K562 (cell line): ENCODE measurements around the gene CPE. TPM values are rescaled to one million over a fixed set of nuclear protein-coding genes. Genes with fewer than 3 reads are reported as not detected.

Source experiments
- ATAC-seq: fragments of 200-7000 bp; cut with Tn5 transposase; 3 replicates; pipeline ENCODE4 v1.9.1; 2020; ENCODE audit warnings: moderate library complexity
- BruUV-seq: library from RNA; stranded (reverse); fragments of 400-500 nt; replicated peaks from 2 replicates; lab custom pipeline; 2021; lab: Mats Ljungman, UMichigan
- CTCF ChIA-PET: fragments of 300-600 bp; formaldehyde crosslinking; extraction: SDS; loops from one replicate; lab custom pipeline; 2021; ENCODE audit warnings: low intra/inter-chr PET ratio; lab: Yijun Ruan, JAX
- POLR2A ChIA-PET: fragments of 300-600, 350-650 bp; sonication (Branson Sonifier 250); formaldehyde crosslinking; extraction: SDS; loops from one replicate; lab custom pipeline; 2021; ENCODE audit warnings: antibody characterized with exemption, inconsistent platforms; lab: Yijun Ruan, JAX
- DNase-seq, 4 experiments: peaks; one replicate each; pipeline versions ENCODE4 v3.0.0 to v3.0.0-alpha.2; 2011 to 2018; ENCODE audit warnings: low spot score in 3 of 4, mixed read lengths in 3 of 4; ENCODE audit errors: extremely low read depth in 1 of 4
- FAIRE-seq: peaks from 2 replicates; lab custom pipeline; 2011; peaks lifted over from hg19 to GRCh38; lab: Jason Lieb, UNC
- H2AFZ ChIP-seq: 2 replicates; pipeline ENCODE4 v1.6.0; 2011; ENCODE audit warnings: low read depth, low read length, control low read depth, inconsistent platforms
- H3K27ac ChIP-seq: fragments of 200-600 bp; 3 replicates; pipeline ENCODE4 v1.8.0; 2011; ENCODE audit warnings: low read depth, mild to moderate bottlenecking, control low read depth, inconsistent platforms, low read length, moderate library complexity, mixed read lengths; ENCODE audit errors: extremely low read depth
- H3K27me3 ChIP-seq, 2 experiments: fragments of 300-600 bp in 1 of 2; 2 replicates in 1 of 2; 3 replicates in 1 of 2; pipeline versions ENCODE4 v1.6.0 to v1.8.0; 2011; ENCODE audit warnings: inconsistent platforms in 2 of 2, low read length in 2 of 2, mild to moderate bottlenecking in 1 of 2, mixed read lengths in 1 of 2, moderate library complexity in 1 of 2; ENCODE audit not compliant: control insufficient read depth in 2 of 2, insufficient read depth in 2 of 2
- H3K36me3 ChIP-seq: fragments of 300-600 bp; 3 replicates; pipeline ENCODE4 v1.8.0; 2011; ENCODE audit warnings: mild to moderate bottlenecking, low read length, inconsistent platforms; ENCODE audit not compliant: control insufficient read depth, insufficient read depth
- H3K4me1 ChIP-seq, 2 experiments: fragments of 200-600 bp in 1 of 2; replicated peaks in 1 of 2; 2 replicates in 1 of 2; 3 replicates in 1 of 2; pipeline versions ENCODE4 v1.5.1 to v1.8.0; 2011; ENCODE audit warnings: inconsistent platforms in 2 of 2, low read length in 2 of 2, mild to moderate bottlenecking in 1 of 2, mixed read lengths in 1 of 2, moderate library complexity in 1 of 2; ENCODE audit not compliant: control insufficient read depth in 2 of 2, insufficient read depth in 2 of 2
- H3K4me2 ChIP-seq: 2 replicates; pipeline ENCODE4 v1.6.1; 2011; ENCODE audit warnings: low read length, control low read depth, inconsistent platforms, mixed read lengths; ENCODE audit not compliant: insufficient read depth
- H3K4me3 ChIP-seq: fragments of 200-600 bp; sonication (generic), shearing (Covaris generic); 2 replicates; pipeline ENCODE4 v1.5.1; 2016; ENCODE audit warnings: control low read depth, inconsistent platforms
- H3K79me2 ChIP-seq: fragments of 200-600 bp; 3 replicates; pipeline ENCODE4 v1.8.0; 2011; ENCODE audit warnings: low read length, inconsistent platforms; ENCODE audit not compliant: control insufficient read depth, insufficient read depth
- H3K9ac ChIP-seq, 2 experiments: 2 replicates each; pipeline versions ENCODE4 v1.6.0 to v1.6.1; 2011; ENCODE audit warnings: low read depth in 2 of 2, low read length in 2 of 2, control low read depth in 1 of 2, inconsistent platforms in 1 of 2, mild to moderate bottlenecking in 1 of 2, mixed read lengths in 1 of 2; ENCODE audit not compliant: insufficient read depth in 1 of 2
- H3K9me1 ChIP-seq: one replicate; pipeline ENCODE4 v1.6.0; 2011; ENCODE audit warnings: inconsistent platforms, mild to moderate bottlenecking, low read length, moderate library complexity; ENCODE audit not compliant: control insufficient read depth, insufficient read depth
- H3K9me3 ChIP-seq: replicated peaks from 2 replicates; pipeline ENCODE4 v1.5.1; 2011; ENCODE audit warnings: low read depth, low read length, inconsistent platforms; ENCODE audit not compliant: control insufficient read depth, insufficient read depth
- H4K20me1 ChIP-seq: replicated peaks from 2 replicates; pipeline ENCODE4 v1.6.1; 2011; ENCODE audit warnings: low read length, inconsistent platforms, mixed read lengths; ENCODE audit not compliant: control insufficient read depth, insufficient read depth
- HDAC1 ChIP-seq, 2 experiments: fragments of 450-650 bp; IDR thresholded peaks; 2 replicates each; pipeline ENCODE4 v1.6.1; 2016 to 2017; ENCODE audit warnings: inconsistent platforms in 1 of 2, mild to moderate bottlenecking in 1 of 2, moderate library complexity in 1 of 2
- HMBOX1 ChIP-seq: sonication (generic); IDR thresholded peaks from 2 replicates; pipeline ENCODE4 v1.6.1; 2016
- NFIC ChIP-seq: fragments of 450-650 bp; IDR thresholded peaks from 2 replicates; pipeline ENCODE4 v1.6.1; 2017; ENCODE audit warnings: mild to moderate bottlenecking, inconsistent platforms
- TFAP4 ChIP-seq: sonication (generic); formaldehyde crosslinking; IDR thresholded peaks from 2 replicates; pipeline ENCODE4 v1.8.0; 2022; ENCODE audit warnings: missing genetic modification reagents, mild to moderate bottlenecking, moderate library complexity, borderline replicate concordance
- ZNF311 ChIP-seq: fragments of 250-450 bp; sonication (Bioruptor Pico); IDR thresholded peaks from 2 replicates; pipeline ENCODE4 v1.4.0; 2020; ENCODE audit warnings: mild to moderate bottlenecking, moderate library complexity
- ZNF316 ChIP-seq: fragments of 450-650 bp; IDR thresholded peaks from 2 replicates; pipeline ENCODE4 v1.6.1; 2016
- WGBS: fragments of 100-300 bp; shearing (Covaris generic); methylation state at CpG from one replicate; pipeline ENCODE4 v1.1.6; 2016; ENCODE audit warnings: low coverage, mixed read lengths; ENCODE audit not compliant: insufficient coverage; ENCODE audit errors: missing lambda C conversion rate; 5-methylcytosine and 5-hydroxymethylcytosine counted together
- in situ Hi-C: fragments of 300-500 bp; cut with MboI; formaldehyde crosslinking; loops from 4 replicates; pipeline ENCODE4 v1.15.0; 2018; ENCODE audit warnings: inconsistent platforms, mixed read lengths
- intact Hi-C: fragments of 100-400 bp; cut with micrococcal nuclease; formaldehyde crosslinking; loops from 2 replicates; pipeline ENCODE4 v1.14.2; 2022
- polyA plus RNA-seq, 8 experiments: library from polyadenylated mRNA; depleted of rRNA in 4 of 8; stranded (reverse) in 5 of 8; unstranded in 3 of 8; fragments of >200 nt; fragmentation: Nextera tagmentation in 2 of 8; fragmentation: Illumina TruSeq in 1 of 8; extraction: Ambion mirVana in 2 of 8; extraction: Trizol in 1 of 8; gene quantifications; 2 replicates each; pipeline versions ENCODE4 v1.2.1 to v1.2.3, GENCODE V29; 2011 to 2014; ENCODE audit warnings: inconsistent platforms in 1 of 8, missing spikeins in 1 of 8
- total RNA-seq, 7 experiments: library from RNA; depleted of rRNA in 6 of 7; stranded (reverse); fragments of >200 nt in 6 of 7; fragmentation: Illumina TruSeq in 2 of 7; extraction: Trizol in 2 of 7; gene quantifications; 2 replicates each; pipeline versions ENCODE4 v1.2.1 to v1.2.3, GENCODE V29; 2011 to 2021; ENCODE audit warnings: low replicate concordance in 1 of 7

CPE gene
- total and polyA plus RNA-seq, 9 of the 15 experiments (the other 6 are each of a cell fraction or from before 2014, with no cell fraction given), result 0.04 to 0.16 (median 0.06) TPM; not detected in 4

- no peaks in the 10 kb centered on the region for H3K9me1 ChIP-seq
- H3K9ac ChIP-seq, result no peak overlapping the region
- H3K9me3 ChIP-seq, result no peaks in the 10 kb centered on the region
- peaks cover 5 to 6% of the 10 kb centered on the region in 2 experiments; a peak in 2 of 5 replicates for H3K27me3 ChIP-seq
- 5% methylated on average over 2 of the region's 2 CpGs for WGBS
- ChIA-PET CTCF (interaction anchor here (0.6 kb wide), 1 partner anchor 117 kb away, joined by 3 read pairs; no protein-coding TSS in a partner anchor), POLR2A (no interaction called here)
- H3K79me2 ChIP-seq, result no peaks in the 10 kb centered on the region
- TF ChIP-seq HDAC1 (IDR thresholded peaks at IDR 0.05) (no peak), TFAP4 (CRISPR knock-in tag) (no peak), ZNF311 (CRISPR knock-in tag) (no peak), NFIC (no peak), ZNF316 (peak; percentile 28; the same call in 1 of the 2 replicates), HMBOX1 (no peak)
- no peak overlapping the region for H3K27ac ChIP-seq
- no peaks in the 10 kb centered on the region for H4K20me1 ChIP-seq
- no TSS peak for BruUV-seq
- FAIRE-seq, result no peak
- DNase-seq, result no peak
- H3K4me1 ChIP-seq, result no peaks in the 10 kb centered on the region; a peak in 1 of 5 replicates
- H3K4me2 ChIP-seq, result no peak overlapping the region
- no peak overlapping the region for H2AFZ ChIP-seq
- intact Hi-C loops, result no loop called here
- no peaks in the 10 kb centered on the region for H3K36me3 ChIP-seq
- in situ Hi-C loops, result no loop called here
- no peak overlapping the region for H3K4me3 ChIP-seq
- no peak for ATAC-seq
Measured at GRCh38 chr4:165361810-165362209, 17.0 kb upstream of the CPE start.
